GM21515 (cell line): Measurements from ENCODE around the gene ALCAM.
A peak's percentile ranks its signal among the peaks of the same experiment; 100 is the strongest.

Source experiments
- ATAC-seq: cut with Tn5 transposase; IDR thresholded peaks from one replicate; pipeline ENCODE4 v1.9.1; 2021; ENCODE audit not compliant: unreplicated experiment

Gene ALCAM

GRCh38 chr3:105355408-105356061, 11.2 kb upstream of the ALCAM start:
- no peak for ATAC-seq

DNA sequence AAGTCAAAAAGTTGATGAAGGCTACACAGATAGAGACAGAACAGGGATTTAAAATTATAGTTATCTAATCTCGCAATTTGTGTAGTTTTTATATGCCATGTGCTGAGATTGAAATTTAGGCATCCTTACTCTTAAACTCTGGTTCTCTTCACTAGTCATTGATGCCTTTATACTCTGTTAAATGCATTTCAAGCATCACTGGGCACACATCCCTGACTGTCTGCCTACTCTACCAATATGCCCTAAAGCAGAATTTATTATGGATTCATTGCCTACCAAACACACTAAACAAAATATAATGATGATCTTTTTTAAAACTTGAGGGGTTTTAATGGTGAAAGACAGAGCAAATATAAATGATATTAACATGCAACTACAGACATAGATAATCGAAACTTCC, 10.3 kb upstream of the ALCAM start:
- ATAC-seq = no peak

DNA sequence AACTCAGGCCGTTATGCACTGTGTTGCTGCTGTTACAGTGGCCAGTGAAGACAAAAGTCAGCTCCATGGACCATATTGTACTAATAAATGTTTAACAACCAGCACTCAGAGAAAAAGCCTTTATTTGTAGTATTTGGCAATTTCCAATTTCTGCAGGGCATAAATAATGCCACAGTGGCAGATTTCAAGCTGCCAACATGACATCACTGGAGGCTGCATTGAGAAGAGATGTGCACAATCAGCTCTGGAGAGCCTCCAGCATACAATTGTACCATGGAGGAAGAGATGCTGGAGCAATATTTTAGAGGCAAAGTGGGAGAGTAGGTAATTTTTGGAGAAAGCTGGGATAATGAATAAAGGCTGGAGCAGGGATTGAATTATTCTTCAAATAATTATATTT, 9.7 kb upstream of the ALCAM start:
- ATAC-seq = no peak

DNA sequence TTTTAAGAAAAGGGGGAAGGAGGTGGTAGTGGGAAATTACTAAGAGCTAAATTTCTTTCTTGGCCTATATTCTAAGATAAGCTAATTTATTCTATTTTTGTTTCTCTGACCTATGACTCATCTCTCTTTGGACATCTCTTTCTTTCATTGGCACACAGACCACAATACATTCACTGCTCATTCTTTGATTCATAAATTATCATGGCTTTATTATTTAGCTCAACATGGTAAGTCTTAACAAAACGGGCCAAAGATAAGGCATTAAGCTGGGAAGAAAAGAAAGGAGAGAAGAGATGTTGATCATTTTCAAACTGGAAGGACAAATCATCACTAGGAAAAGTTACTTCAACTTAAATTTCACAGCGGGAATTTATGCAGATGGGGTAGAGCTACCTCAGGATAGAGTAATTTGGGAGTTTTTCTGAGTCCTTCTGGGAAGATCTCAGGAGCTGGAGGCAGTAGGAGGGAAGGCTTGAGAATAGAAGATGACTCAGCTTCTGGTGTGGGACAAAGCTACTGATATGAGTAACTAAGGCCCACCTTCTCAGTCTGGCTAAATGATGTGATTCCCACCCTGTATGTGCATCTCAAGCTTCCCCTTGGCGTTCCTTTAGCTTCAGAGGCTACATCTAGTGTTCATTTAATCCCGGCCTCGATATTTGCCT, 7.5 kb upstream of the ALCAM start:
- no peak for ATAC-seq

DNA sequence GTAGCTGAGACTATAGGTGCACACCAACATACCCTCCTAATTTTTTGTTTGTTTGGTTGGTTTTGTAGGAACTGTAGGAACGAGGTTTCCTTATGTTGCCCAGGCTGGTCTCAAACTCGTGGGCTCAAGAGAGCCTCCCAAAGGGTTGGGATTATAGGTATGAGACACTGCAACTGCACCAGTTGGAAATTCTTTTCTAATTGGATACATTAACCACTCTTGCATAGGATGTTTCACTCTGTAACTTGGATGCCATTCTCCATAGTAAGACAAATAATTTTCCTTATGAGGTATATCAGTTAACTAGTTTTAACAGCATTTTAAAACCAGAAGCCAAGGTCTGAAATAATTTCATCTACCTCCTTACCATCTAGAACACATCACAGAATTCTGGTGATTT, 6.7 kb upstream of the ALCAM start:
- no peak for ATAC-seq

DNA sequence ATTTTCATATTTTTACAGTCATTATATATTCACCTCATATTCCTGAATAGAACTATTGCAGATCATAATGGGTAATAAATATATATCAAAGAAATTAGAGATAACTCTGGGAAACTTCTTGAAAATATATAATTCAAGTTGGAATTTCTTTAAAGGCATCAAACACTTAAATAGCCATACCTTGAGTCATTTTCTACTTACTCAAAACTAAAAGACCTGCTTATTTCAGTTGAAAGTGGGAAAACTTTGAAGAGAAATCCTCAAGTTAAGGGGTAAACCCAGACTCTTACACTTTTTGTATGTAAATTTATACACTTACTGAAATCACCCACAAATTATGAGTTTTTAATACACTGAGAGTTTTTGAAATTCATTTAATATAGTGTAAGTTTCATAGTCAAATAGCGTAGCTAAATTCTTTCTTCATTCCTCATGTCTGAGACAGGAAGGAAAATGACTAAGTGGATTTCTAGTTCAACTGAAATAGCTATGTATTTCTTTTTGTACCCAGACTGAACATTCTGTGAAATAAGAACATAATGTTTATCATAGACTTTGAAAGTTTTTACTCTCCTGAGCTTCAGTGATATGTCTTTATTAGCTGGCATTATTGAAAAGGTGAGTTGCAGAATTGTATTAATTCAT, 4.6 kb upstream of the ALCAM start:
- no peak for ATAC-seq

GRCh38 chr3:105364128-105364527, 2.6 kb upstream of the ALCAM start:
- no peak for ATAC-seq

DNA sequence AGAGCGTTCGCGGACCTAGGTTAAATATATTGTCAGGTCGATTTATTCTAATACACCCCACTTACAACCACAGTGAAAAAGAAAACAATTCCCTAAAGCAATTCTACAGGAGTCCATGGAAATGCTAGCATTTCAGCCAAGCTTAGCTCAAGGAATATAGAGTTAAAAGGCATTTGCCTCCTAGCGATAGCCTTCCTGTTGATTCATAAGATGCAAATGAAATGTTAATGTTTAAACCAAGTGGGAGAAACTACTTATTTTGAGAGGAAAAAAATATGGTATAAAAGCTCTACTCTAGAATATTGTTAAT, 1.7 kb upstream of the ALCAM start:
- ATAC-seq = no peak

DNA sequence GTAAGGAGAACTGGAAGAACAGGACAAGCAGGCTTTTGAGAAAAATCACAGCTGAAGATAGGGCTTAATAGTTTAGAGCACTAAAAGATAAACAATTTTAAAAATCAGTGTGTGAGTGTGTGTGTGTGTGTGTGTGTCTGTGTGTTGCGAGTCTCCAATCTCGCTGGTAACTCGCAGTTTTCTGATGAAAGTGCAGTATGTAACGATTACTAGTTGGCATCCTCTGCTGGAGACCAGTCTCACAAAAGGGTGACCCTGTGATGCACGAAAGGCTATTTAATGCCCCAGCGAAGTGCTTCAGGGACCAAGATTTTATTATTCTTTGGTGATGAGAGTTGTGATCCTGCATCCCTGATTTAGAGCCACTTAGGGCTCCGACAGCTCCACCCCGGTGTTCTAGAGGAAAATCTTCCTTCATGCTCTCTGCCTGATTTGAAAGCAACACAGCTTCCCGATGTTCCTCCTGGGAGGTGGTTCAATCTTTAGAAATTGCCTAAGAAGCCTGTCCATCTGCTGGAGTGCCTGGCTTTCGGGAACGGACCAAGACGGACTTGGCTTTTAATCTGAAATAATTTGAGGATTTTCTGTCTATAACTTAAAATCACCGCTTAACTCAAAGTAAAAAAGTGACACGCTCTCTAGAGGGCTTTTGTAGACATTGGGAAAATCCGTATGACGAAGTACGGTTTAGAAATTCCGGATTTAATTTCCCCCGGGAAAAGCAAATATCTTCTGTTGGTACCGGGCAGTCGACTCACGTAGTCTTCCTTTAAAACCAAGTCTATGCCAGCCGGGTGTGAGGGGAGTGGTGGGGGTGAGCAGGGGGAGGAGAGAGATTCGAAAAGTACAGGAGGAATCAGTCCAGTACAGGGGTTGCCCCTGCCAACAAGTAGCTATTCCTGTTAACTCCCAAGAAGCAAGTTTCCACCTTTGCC, 1.1 kb upstream of the ALCAM start:
- no peak for ATAC-seq

GRCh38 chr3:105367063-105367405, 325 bp downstream of the ALCAM start:
- no peak for ATAC-seq

- peak; percentile 27 for ATAC-seq
These were observed 901 bp downstream of the ALCAM start for GRCh38 chr3:105367406-105368213.

GRCh38 chr3:105368566-105369499, 2.1 kb downstream of the ALCAM start:
- ATAC-seq = peak; percentile 30

GRCh38 chr3:105369500-105370371, 3.0 kb downstream of the ALCAM start:
- peak; percentile 19 for ATAC-seq

GRCh38 chr3:105373383-105373782, 6.7 kb downstream of the ALCAM start:
- ATAC-seq = no peak

- ATAC-seq = no peak
These were observed 9.2 kb downstream of the ALCAM start for GRCh38 chr3:105375750-105376511.

- ATAC-seq = no peak
These were observed 11.0 kb downstream of the ALCAM start for GRCh38 chr3:105377716-105378115.

DNA sequence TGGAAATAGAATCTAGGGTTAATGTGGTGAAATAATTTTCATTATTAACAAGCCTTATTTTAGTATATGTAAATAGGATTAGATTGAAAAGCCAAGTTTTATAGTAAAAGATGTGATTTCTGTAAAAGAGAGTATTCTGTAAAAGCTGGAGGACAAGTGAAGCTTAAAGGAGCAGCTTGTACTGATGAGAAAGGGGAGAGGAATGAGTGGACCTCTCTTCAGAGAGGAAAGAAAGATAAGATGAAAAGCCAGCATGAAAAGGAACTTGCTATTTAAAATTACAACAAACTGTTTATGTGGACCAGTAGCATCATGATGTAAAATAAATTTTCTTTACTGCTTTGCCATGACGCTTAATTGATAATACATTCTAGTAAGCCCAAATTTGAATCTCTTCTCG, 18.5 kb downstream of the ALCAM start:
- no peak for ATAC-seq
